Neural progenitor cell (in vitro differentiated cells): ENCODE measurements around the gene WWOX. TPM values are rescaled to one million over a fixed set of nuclear protein-coding genes. Genes with fewer than 3 reads are reported as not detected.

ENCODE experiments used
- DNase-seq: peaks from one replicate; pipeline ENCODE4 v3.0.0-alpha.2; 2016; ENCODE audit warnings: low spot score
- H2AFZ ChIP-seq: fragments of 200-600 bp; sonication (generic); replicated peaks from 2 replicates; pipeline ENCODE4 v1.6.1; 2016; ENCODE audit warnings: antibody characterized with exemption
- H3F3A ChIP-seq: fragments of 200-600 bp; sonication (generic); 2 replicates; pipeline ENCODE4 v1.6.1; 2016; ENCODE audit warnings: antibody characterized with exemption, low read depth
- H3K27ac ChIP-seq: fragments of 200-600 bp; sonication (generic); 2 replicates; pipeline ENCODE4 v1.5.1; 2016; ENCODE audit warnings: mild to moderate bottlenecking
- H3K27me3 ChIP-seq: fragments of 200-600 bp; sonication (generic); 2 replicates; pipeline ENCODE4 v1.6.1; 2016; ENCODE audit warnings: mild to moderate bottlenecking, moderate library complexity
- H3K36me3 ChIP-seq: fragments of 200-600 bp; sonication (generic); 2 replicates; pipeline ENCODE4 v1.5.1; 2016
- H3K4me1 ChIP-seq: fragments of 200-600 bp; sonication (generic); 2 replicates; pipeline ENCODE4 v1.6.1; 2016; ENCODE audit warnings: mixed run types
- H3K4me2 ChIP-seq: fragments of 200-600 bp; sonication (generic); 2 replicates; pipeline ENCODE4 v1.6.1; 2016
- H3K4me3 ChIP-seq: fragments of 200-600 bp; sonication (generic); 2 replicates; pipeline ENCODE4 v1.5.1; 2016
- H3K79me2 ChIP-seq: fragments of 200-600 bp; sonication (generic); 2 replicates; pipeline ENCODE4 v1.6.1; 2016; ENCODE audit warnings: low read depth
- H3K9ac ChIP-seq: fragments of 200-600 bp; sonication (generic); 2 replicates; pipeline ENCODE4 v1.6.1; 2016
- H3K9me3 ChIP-seq: fragments of 200-600 bp; sonication (generic); 2 replicates; pipeline ENCODE4 v1.5.1; 2016; ENCODE audit warnings: low read depth
- H4K20me1 ChIP-seq: fragments of 200-600 bp; sonication (generic); 2 replicates; pipeline ENCODE4 v1.6.1; 2016; ENCODE audit warnings: low read depth
- H3K27ac Mint-ChIP-seq: 3 replicates; pipeline ENCODE4 v1.8.0; 2021; ENCODE audit warnings: mixed read lengths
- H3K27me3 Mint-ChIP-seq: 2 replicates; pipeline ENCODE4 v1.8.0; 2022; ENCODE audit warnings: low read depth, mild to moderate bottlenecking, inconsistent platforms, moderate library complexity, mixed read lengths; ENCODE audit not compliant: insufficient read depth
- H3K36me3 Mint-ChIP-seq: 3 replicates; pipeline ENCODE4 v1.8.0; 2021; ENCODE audit warnings: mixed read lengths
- H3K4me1 Mint-ChIP-seq: 3 replicates; pipeline ENCODE4 v1.8.0; 2021; ENCODE audit warnings: mixed read lengths
- H3K4me3 Mint-ChIP-seq: 3 replicates; pipeline ENCODE4 v1.8.0; 2021; ENCODE audit warnings: mild to moderate bottlenecking, moderate library complexity, mixed read lengths
- H3K9me3 Mint-ChIP-seq: 3 replicates; pipeline ENCODE4 v1.8.0; 2020; ENCODE audit warnings: mixed read lengths
- CTCF ChIP-seq: fragments of 200-600 bp; sonication (generic); IDR thresholded peaks from 2 replicates; pipeline ENCODE4 v1.5.1; 2017; ENCODE audit warnings: antibody characterized with exemption, mild to moderate bottlenecking
- EZH2 ChIP-seq: fragments of 200-600 bp; sonication (generic); IDR thresholded peaks from 2 replicates; pipeline ENCODE4 v1.6.1; 2017; ENCODE audit warnings: antibody characterized with exemption, mild to moderate bottlenecking, moderate library complexity
- EZH2phosphoT487 ChIP-seq: fragments of 200-600 bp; sonication (generic); IDR thresholded peaks from 2 replicates; pipeline ENCODE4 v1.6.1; 2017; ENCODE audit warnings: antibody characterized with exemption
- total RNA-seq: library from RNA; depleted of rRNA; stranded (reverse); fragments of >200 nt; gene quantifications from 2 replicates; pipeline ENCODE4 v1.2.3, GENCODE V29; 2015; ENCODE audit warnings: low replicate concordance

The WWOX gene
- total RNA-seq, 1 donor from 2014 or later, result 63.7 TPM

- no peaks in the 10 kb centered on the region for H3K9me3 Mint-ChIP-seq
- H3K27me3 Mint-ChIP-seq, result no peaks in the 10 kb centered on the region
- Histone ChIP-seq H3K4me2 (no peak overlapping the region), H3K27me3 (no peaks in the 10 kb centered on the region), H3K27ac (no peak overlapping the region), H4K20me1 (no peaks in the 10 kb centered on the region), H3K79me2 (no peaks in the 10 kb centered on the region), H3K9ac (no peak overlapping the region), H3F3A (no peaks in the 10 kb centered on the region), H3K9me3 (no peaks in the 10 kb centered on the region), H3K36me3 (no peaks in the 10 kb centered on the region), H3K4me1 (no peaks in the 10 kb centered on the region), H3K4me3 (no peak overlapping the region), H2AFZ (no peak overlapping the region)
- no peak for DNase-seq
- peaks cover 5% of the 10 kb centered on the region for H3K4me1 Mint-ChIP-seq
- TF ChIP-seq EZH2 (no peak), CTCF (no peak), EZH2phosphoT487 (no peak)
- H3K36me3 Mint-ChIP-seq, result no peaks in the 10 kb centered on the region
- no peak overlapping the region for H3K4me3 Mint-ChIP-seq
- no peak overlapping the region for H3K27ac Mint-ChIP-seq
Measured at GRCh38 chr16:78571898-78572358, 472.5 kb downstream of the WWOX start.

GRCh38 chr16:78574571-78574970 is 475.1 kb downstream of the WWOX start:
- Histone ChIP-seq H3K27ac (no peak overlapping the region), H3K79me2 (no peaks in the 10 kb centered on the region), H3F3A (no peaks in the 10 kb centered on the region), H2AFZ (no peak overlapping the region), H3K9me3 (no peaks in the 10 kb centered on the region), H3K27me3 (no peaks in the 10 kb centered on the region), H3K4me2 (no peak overlapping the region), H3K9ac (no peak overlapping the region), H3K4me3 (no peak overlapping the region), H3K36me3 (no peaks in the 10 kb centered on the region), H3K4me1 (no peaks in the 10 kb centered on the region), H4K20me1 (no peaks in the 10 kb centered on the region)
- DNase-seq, result no peak
- no peak for TF ChIP-seq CTCF
- TF ChIP-seq EZH2phosphoT487, result no peak
- TF ChIP-seq EZH2, result no peak
- no peak overlapping the region for H3K4me3 Mint-ChIP-seq
- H3K9me3 Mint-ChIP-seq, result no peaks in the 10 kb centered on the region
- H3K4me1 Mint-ChIP-seq, result no peaks in the 10 kb centered on the region
- no peaks in the 10 kb centered on the region for H3K36me3 Mint-ChIP-seq
- no peak overlapping the region for H3K27ac Mint-ChIP-seq
- H3K27me3 Mint-ChIP-seq, result no peaks in the 10 kb centered on the region

- H3F3A ChIP-seq, result no peaks in the 10 kb centered on the region
- H3K4me1 Mint-ChIP-seq, result no peaks in the 10 kb centered on the region
- H3K4me3 Mint-ChIP-seq, result no peak overlapping the region
- H3K36me3 ChIP-seq, result no peaks in the 10 kb centered on the region
- no peaks in the 10 kb centered on the region for H3K27me3 Mint-ChIP-seq
- H3K79me2 ChIP-seq, result no peaks in the 10 kb centered on the region
- TF ChIP-seq EZH2 (no peak), EZH2phosphoT487 (no peak), CTCF (no peak)
- no peak for DNase-seq
- no peak overlapping the region for H3K27ac ChIP-seq
- H3K9ac ChIP-seq, result no peak overlapping the region
- no peak overlapping the region for H3K4me2 ChIP-seq
- H3K9me3 Mint-ChIP-seq, result no peaks in the 10 kb centered on the region
- H3K27ac Mint-ChIP-seq, result no peak overlapping the region
- H3K36me3 Mint-ChIP-seq, result no peaks in the 10 kb centered on the region
- H3K27me3 ChIP-seq, result no peaks in the 10 kb centered on the region
- no peak overlapping the region for H2AFZ ChIP-seq
- no peaks in the 10 kb centered on the region for H3K4me1 ChIP-seq
- no peak overlapping the region for H3K4me3 ChIP-seq
- no peaks in the 10 kb centered on the region for H4K20me1 ChIP-seq
- no peaks in the 10 kb centered on the region for H3K9me3 ChIP-seq
Measured at GRCh38 chr16:78576941-78577340, 477.5 kb downstream of the WWOX start.
